Measurements from ENCODE around the gene UBASH3A.

UBASH3A gene

DNA sequence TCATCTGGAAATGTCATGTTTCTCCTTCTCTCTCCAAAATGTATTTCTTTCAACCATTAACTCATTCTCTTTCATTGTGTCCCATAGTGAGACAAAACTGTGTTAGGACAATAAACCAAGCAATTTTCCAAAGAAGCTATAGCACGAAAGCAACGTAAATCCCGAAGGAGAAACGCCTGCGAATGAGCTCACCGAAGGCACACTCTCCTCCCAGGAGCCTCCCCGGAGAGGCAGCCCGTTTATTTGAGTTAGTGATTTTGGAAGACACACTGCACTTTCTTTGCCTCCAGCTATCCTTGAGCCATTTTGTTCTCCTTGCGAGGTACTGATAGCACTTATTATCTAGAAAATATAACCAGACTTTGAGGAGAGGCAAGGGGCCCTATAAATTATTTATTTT is 51.1 kb downstream of the UBASH3A start:
- intact Hi-C loops (cut with DNase I) = no loop called here
- no peak for DNase-seq

DNA sequence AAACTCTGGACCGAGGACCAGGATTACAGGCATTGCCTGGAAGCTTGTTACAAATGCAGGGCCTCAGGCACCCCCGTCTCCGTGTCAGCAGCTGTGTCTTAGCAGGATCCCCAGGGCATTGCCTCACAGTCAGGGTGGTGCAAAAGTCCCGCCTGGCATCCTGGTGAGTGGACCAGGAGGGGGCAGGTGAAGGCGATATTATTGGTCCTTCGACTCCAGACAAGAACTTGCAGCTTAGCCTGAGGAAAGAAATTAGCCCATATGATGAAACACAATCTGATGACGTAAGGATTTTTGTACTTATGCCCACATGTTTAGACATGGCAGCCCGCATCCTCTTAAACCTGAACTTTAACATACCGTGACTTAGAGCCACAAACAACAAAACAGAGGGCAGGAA is 51.5 kb downstream of the UBASH3A start:
- no peak for DNase-seq
- intact Hi-C loops (cut with DNase I) = no loop called here

DNA sequence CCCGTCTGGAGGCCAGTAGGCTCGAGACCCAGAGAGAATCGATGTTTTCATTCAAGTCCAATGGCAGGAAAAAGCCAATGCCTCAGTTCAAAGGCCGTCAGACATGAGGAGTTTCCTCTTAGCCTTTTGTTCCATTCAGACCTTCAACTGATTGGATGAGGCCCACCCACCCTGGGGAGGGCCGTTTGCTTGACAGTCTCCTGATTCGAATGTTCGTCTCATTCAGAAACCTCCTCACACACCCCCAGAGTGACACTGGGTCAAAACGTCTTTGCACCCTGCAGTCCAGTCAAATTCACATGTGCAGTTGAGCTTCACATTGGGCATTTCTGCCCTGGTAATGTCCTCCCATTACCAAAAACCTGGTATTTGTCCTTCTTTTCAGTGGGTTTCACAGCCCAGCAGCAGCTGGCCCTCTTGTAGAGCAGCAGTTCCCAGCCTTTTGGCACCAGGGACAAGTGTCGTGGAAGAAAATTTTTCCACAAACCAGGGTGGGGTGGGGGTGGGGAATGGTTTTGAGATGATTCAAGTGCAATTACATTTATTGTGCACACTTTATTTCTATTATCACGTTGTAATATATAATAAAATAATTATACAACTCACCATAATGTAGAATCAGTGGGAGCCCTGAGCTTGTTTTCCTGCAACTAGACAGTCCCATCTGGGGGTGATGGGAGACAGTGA is 52.2 kb downstream of the UBASH3A start:
- intact Hi-C loops (cut with DNase I) = no loop called here
- DNase-seq = no peak

DNA sequence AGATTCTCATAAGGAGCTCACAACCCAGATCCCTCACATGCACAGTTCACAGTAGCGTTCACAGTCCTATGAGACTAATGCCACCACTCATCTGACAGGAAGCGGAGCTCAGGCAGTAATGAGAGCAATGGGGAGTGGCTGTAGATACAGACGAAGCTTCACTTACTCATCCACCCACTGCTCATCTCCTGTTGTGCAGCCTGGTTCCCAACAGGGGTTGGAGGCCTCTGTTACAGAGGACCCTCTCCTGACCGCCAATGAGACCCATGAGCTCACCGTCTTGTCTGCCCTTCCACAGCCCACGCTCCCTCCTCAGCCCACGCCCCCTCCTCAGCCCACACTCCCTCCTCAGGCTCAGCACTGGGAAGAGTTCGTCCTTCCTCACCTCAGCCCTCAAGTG is 52.8 kb downstream of the UBASH3A start:
- intact Hi-C loops (cut with DNase I) = no loop called here
- peak in 23 of 42 donors; percentile 10 to 76 (median 42) for DNase-seq

DNA sequence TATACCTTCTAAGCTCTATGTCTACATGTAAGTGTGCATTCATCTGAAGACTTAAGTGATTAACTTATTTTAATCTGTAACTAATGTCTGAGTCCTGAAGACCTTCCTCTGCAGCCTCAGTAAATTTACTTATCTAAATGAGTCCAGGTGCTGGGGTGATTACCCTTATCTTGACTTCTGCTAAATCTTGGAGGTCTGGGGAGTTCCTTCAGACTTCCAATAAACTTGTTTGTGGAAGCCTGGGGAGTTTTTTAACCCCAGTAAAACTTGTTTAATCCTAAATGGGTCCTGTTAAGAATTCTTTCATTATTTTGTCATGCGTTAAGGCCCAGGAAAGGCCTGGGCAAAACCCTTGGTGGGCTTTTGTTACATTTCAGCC is 55.4 kb downstream of the UBASH3A start:
- intact Hi-C loops (cut with DNase I) = no loop called here
- no peak for DNase-seq

DNA sequence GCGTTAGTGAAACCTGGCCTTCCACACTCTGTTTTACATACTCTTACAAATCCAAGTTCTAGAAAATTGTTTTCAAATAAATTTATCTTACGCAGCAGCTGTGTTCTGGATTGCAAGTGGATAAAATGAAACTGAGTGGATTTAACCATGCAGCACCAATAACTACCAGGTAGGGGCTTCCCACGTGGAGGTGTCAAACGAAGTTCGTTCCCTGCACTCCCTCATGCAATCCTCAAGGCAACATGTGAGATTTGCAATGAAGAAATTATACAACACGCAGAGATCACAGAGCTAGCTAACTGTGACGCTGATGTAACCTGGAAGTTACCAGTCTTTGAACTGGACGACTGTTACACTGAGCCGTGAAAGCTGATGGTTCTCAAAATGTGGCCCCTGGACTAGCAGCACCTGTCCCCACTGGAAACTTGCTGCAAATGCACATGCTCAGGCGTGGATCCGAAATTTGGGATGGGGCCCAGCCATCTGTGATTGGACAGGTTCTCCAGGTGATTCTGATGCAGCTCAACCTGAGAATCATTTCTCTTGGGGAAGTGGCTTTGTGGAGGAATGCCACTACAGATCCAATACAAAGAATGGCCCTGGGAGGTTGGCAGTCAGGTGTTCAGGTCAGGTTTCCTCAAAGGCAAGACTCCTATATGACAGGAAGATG is 56.0 kb downstream of the UBASH3A start:
- intact Hi-C loops (cut with DNase I) = no loop called here
- DNase-seq = peak in 2 of 42 donors; percentile 2 to 7

DNA sequence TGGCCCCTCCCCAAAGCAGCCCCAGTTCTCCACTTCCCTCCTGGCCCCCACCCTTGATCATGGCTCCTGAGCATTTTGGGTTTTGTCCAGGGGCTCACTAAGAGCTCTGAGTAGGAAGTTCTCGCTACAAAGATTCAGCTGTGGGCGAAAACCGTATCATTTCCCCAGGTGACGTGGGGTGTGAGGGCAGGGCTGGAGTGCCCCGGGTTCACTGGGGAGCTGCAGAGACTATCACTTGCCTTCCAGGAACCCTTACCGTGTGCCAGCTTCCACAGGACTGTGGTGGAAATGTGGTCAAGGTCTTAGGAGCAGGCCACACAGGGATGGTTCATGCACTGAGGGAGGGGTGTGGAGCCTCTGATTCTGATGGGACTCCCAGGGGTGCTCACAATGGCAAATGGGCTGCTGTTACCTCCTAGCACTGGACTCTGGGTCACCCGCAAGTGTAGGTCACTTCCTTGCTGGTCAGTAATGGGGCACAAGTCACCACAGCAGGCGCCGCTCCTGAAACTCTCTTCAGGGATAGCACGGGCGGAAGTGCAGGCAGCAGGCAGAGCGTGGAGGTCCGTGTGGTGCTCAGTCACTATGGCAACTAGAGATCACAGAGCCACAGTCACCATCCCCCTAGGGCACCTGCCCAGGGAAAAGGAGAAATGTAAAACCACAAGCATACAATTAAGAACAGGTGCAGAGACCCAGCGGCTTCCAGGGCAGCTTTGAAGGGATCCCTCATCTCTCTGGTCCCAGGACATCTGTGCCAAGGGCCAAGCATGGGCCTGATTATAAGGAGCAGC is 56.9 kb downstream of the UBASH3A start:
- peak in 3 of 42 donors; percentile 4 to 18 (median 7) for DNase-seq
- intact Hi-C loops (cut with DNase I) = no loop called here

DNA sequence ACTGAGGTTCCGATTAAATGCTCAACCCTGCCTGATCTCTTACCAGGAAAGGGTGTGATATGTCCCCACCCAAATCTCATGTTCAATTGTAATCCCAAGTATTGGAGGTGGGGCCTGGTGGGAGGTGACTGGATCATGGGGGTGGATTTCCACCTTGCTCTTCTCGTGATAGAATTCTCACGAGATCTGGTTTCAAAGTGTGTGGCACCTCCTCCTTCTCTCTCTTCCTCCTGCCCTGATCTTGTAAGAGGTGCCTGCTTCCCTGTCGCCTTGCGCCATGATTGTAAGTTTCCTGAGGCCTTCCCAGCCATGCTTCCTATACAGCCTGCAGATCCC is 57.5 kb downstream of the UBASH3A start:
- DNase-seq = no peak
- intact Hi-C loops (cut with DNase I) = no loop called here

DNA sequence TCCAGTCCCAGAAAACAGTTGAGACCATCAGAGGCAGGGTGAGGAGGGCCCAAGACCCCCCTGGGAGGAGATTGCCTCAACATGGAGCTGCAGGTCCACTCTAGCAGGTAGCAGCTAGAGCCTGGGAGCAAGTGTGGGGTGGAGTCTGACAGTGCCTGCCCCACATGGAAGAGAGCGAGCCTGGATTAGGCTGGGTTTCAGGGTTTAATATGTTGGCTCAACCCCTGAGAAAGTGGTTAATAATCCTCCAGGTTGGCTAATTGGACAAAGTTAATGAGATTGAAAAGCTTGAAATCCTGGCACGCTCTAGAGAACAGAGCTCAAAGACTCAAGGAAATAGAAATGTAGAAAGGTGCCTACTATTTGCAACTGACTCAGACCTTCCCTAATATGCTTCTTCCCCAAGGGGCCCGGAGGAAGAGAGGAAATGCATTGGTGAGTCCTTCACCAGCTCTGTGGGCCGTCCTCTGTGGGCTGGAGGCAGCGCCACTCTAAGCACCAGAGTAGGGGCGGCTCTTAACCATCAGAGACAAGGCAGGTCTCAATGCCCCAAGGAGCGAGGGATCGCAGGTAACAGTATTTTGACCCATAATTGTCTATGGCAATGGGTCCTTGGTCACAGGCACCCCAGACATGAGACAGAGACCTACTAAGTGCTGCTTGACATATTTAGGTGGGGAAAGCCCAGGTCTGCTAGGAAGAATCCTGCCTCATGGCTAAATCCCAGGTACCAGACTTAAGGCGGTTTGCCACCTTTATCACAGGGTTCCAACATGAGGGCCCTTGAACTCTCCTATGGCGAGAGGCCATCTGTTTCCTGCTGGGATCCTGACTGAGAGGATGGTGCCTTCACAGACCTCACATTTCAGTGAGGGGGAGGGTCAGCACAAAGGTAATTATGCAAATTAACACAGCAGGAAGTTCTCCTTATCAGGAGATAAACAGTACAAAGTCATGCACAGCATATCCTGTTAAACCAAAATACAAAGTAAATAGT is 58.5 kb downstream of the UBASH3A start:
- DNase-seq = peak in 1 of 42 donors; percentile 1
- intact Hi-C loops (cut with DNase I) = no loop called here

DNA sequence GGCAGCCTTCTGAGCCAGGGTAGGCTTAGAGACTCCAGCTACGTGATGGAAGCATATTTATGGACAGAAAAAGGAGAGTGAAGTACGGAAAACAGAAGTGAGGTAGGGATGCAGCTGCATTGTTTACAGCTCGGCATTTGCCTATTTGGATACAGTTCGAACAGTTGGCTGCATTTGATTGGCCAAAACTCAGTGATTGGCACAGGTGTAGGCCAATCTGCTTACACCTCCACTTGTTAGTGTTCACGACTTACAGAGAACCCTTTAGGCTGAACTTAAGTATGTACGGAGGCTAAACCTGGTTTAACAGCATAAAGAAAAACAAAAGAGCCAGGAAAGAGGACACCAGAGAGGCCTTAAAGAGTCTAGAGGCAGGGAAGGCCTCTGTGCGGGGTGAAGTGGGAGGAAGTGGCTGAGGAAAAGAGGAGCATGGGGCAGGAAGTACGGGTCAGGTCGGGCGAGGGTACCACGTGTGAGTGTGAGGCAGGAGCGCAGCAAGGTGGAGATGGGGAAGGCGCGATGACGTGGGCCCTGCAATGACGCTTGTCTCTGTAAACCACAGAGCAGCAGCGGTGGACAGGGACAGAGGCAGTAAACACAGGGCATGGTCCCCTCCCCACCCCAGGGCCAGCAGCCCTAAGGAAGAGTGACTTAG is 60.3 kb downstream of the UBASH3A start:
- DNase-seq = peak in 40 of 42 donors; percentile 19 to 88 (median 67)
- intact Hi-C loops (cut with DNase I) = no loop called here

DNA sequence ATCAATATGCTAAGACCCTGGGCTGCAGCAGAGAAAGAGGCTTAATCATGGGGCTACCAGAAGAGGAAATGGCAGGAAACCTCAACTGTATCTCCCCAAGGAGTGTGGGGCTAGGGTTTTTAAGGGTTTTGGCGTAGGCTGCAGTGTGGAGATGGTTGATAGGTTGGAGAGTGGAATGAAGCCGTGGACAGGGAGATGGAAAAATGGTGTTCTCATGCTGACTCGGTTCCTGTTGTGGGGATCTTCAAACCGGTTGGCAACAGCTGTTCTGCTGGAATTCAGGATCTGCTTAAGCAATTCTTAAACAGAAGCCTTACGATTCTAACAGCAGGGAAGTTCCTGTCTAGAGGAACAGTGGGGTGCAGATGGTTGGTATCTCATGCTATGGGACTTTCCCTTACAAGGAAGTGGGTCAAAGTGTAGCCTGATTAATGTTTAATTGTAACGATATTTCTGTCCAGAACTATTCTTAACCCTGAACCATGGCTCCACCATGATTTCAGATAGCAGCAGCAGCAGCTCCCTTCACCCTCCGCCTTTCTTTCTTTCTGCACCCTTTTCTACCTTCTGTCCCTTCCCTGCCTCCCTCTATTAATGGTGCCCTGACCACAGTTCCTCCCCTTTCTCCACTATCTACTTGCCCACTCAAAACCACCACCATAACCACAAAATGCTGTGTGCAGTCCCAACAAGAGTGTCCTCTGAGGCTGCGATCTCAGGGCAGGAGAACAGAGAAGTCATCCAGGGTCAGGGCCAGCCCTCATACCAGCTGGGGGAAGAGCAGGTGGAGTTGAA is 61.5 kb downstream of the UBASH3A start:
- DNase-seq = peak in 1 of 42 donors; percentile 1
- intact Hi-C loops (cut with DNase I) = no loop called here

DNA sequence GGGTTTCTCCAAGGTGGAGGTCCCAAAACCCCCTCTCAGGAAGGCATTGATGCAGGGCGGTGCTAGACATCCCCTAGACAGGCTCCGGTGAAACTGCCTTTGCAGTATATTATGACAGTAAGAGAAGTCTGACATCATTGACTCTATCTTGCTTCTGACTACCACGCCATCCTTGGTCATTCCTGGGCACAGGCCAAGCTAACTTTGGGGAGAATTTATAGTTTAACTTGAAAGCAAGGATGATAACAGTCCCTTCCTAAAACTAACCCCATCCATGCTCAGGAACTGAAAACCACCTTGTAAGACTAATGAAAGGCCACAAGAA is 62.1 kb downstream of the UBASH3A start:
- intact Hi-C loops (cut with DNase I) = no loop called here
- no peak for DNase-seq

DNA sequence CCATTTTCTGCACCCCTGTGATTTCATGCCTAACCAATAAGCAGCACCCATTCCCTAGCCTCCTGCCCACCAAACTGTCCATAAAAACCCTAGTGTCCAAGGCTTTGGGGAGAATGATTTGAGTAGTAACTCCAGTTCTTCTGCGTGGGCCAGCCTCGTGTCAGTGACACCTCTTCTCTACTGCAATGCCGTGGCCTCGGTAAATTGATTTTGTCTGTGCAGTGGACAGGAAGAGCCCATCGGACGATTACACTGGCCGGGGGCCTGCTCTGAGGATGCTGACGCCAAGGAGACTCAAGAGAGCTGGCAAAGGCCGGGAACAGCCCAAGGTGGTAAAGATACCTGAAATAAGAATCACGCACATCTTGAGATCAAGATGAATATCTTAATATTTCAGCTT is 63.0 kb downstream of the UBASH3A start:
- peak in 2 of 42 donors; percentile 6 to 7 for DNase-seq
- intact Hi-C loops (cut with DNase I) = no loop called here

DNA sequence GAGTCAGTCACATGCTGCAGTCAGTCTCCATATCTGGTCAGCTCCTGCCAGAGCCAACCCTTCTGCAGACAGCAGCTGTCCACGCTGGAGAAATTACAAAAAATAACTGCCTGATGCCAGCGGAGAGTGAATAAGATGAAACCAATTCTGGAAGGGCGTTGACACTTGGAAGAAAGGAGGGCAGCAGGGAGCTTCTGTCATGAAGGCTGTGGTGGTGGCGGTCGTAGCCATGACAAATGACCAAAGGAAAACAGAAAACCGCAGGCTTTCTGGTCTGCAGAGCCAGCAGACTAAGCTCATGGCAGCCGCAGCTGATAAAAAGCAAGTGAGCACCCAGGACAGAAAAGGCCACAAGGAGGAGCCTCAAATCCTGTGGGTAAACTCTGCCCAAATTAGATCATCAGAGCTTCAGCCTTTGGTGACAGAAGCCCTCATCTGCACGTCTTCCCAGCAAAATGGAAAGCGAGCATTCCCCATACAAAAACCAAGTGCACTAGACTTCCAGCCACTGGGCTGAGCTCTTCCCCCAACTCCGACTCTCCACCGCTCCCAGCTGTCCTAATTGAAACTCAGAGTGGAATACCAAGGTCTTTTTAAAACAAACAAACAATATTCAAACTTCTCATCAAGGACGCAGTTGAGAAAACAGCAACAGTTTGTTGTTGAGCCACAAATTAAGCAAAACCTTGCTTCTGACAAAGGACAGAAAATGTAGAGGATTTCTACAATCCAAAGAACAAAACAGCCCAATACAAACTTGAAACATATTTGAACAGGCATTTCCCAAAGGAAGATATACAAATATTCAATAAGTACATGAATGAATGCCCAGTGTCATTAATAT is 63.7 kb downstream of the UBASH3A start:
- intact Hi-C loops (cut with DNase I) = no loop called here
- peak in 14 of 42 donors; percentile 9 to 55 (median 26) for DNase-seq

DNA sequence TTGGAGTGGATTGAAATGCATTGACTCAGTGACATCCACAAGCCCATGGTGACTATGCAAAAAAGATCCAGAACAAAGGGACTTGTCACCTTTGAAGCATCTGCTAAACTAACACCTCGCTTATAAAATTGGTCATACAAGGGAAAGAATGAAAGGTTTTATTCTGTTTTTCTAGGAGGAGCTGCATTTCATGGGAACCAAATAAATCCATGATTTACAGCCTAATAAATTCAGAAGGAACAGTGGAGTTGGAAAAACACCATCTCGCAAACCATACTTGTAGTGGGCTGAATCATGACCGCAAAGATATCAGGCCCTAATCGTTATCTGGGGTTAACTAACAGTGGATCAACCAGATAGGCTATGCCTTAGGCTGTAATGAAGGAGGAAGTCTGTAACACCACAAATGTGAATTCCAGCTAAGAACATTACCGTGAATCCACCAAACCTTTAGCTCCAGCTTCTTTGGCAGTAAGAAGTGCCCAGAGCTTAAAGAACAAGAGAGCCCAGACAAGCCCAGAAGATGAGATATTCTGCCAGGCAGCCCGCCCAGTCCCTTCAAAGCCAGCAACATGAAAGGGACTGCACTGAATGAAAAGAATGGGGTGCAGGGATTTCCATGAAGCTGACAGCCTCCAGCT is 64.9 kb downstream of the UBASH3A start:
- intact Hi-C loops (cut with DNase I) = no loop called here

DNA sequence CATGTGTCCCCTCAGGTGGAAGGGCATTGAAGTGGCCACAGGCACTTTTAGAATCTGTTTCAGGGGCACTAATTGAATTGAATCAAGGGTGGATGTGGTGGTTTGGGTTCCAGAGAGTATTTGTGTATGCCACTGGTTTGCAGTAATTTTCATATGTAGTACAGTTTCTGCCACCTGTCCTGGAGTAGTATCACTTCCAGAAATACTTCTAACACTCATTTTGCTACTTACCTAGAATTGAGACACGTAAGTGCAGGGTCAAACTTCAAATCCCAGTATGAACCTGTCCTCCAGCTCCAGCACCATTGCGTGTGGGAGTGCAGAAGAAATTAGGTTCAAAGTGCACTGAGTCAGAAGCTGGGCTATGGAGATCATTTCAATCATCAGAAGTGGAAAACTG is 65.6 kb downstream of the UBASH3A start:
- intact Hi-C loops (cut with DNase I) = no loop called here
- peak in 2 of 42 donors; percentile 5 to 9 for DNase-seq

More for the DNA sequence above, 64.9 kb downstream of the UBASH3A start:
- DNase-seq = peak in 3 of 42 donors; percentile 11 to 37 (median 19)

All from head of caudate nucleus (tissue), 42 donors.